NAMALWA (cell line): ENCODE measurements around the gene BYSL.

Experiments used
- DNase-seq: peaks from one replicate; pipeline ENCODE4 v3.0.0-alpha.2; 2015; ENCODE audit warnings: low spot score

Gene BYSL

DNA sequence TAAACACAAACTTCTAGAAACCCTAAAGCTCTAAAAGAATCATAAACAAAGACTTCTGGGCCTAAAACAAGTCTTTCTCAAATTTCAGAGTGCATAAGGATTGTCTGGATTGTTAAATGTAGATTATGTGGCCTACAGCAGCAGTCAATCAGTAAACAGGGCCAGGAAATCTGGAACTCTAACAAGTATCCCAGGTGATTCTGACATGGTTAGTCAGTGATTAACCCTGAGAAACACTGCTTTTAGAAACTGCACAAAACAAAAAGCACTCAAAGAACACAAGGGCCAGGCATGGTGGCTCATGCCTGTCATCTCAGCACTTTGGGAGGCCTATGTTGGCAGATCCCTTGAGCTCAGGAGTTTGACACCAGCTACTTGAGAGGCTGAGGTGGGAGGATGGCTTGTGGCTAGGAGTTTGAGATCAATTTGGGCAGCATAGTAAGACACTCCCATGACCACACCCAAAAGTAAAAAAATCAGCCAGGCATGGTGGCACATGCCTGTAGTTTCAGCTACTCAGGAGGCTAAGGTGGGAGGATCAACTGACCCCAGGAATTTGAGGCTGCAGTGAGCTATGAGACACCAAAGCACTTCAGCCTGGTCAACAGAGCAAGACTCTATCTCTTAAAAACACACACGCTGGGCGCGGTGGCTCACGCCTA lies 6.3 kb upstream of the BYSL start:
- DNase-seq, result no peak

DNA sequence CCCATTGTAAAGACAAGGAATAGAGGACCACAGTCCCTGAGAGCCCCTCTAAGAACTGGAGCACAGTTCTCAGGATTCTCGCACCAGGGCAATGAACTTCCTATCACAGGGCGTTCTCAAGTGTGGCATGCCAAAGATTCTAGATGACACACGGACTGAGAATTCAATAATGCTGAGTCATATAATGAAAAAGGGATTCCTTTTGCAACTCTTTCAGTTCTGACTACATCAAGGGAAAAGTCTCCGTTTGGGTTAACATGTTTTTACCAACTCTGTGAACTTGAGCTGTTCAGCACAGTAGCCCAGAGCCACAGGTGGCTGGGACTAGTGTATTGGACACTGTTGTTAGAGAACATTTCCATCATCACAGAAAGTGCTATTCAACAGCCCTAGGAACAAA lies 3.8 kb upstream of the BYSL start:
- DNase-seq, result no peak

DNA sequence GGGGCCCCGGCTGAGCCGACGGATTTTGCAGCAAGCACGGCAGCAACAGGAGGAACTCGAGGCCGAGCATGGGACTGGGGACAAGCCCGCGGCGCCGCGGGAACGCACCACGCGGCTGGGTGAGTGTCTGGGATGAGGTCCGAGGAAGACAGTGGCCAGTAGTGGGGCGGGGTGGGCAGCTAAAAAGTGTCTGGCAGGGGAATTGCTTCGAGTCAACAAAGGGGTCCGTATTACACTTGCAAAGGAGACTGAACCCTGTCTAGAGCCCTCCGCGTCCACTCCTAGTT lies 356 bp downstream of the BYSL start:
- DNase-seq, result peak; percentile 33

DNA sequence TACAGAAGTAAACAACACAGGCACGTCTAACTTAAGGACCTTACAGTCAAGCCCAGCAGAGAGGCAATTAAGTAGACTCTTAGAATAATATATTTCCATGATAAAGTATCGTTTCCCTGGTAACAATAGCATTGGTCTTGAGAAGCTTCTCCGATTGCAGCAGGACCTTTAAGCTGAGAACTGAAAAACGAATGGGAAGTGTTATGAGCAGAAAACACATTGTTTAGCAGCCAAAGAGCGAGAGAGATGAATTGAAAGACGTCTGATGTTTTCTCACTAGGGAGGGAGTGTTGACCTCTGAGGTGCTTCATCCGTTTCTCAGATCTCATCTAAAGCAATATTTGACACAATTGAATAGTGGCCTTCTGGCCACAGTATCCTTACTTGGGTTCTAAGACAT lies 855 bp downstream of the BYSL start:
- DNase-seq, result peak; percentile 34

DNA sequence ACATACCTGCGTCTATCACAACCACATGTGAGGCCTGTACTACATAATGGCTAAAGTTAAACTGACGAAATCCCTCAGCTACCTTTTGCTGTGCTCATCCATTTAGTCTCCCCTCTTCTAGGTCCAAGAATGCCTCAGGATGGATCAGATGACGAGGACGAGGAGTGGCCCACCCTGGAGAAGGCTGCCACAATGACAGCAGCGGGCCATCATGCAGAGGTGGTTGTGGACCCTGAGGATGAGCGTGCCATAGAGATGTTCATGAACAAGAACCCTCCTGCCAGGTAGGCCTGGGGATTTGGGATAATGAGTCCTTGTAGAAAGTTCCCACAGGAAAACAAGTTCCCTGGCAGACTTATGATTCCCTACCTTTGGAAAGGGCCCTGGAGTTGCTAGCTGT lies 6.0 kb downstream of the BYSL start:
- DNase-seq, result no peak

DNA sequence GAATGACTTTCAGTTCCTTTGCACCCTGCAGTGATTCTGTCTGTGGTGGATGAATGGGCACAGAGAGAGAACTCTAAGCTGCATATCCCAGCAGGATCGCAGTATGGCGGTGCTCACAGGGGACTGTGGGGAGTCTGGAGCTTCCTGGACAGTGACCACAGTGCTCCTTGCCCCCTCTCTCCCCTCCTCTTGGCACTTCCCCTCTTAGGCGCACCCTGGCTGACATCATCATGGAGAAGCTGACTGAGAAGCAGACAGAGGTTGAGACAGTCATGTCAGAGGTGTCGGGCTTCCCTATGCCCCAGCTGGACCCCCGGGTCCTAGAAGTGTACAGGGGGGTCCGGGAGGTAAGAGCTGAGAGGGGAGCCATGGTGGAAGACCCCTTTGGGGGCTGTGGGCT lies 8.6 kb downstream of the BYSL start:
- no peak for DNase-seq

DNA sequence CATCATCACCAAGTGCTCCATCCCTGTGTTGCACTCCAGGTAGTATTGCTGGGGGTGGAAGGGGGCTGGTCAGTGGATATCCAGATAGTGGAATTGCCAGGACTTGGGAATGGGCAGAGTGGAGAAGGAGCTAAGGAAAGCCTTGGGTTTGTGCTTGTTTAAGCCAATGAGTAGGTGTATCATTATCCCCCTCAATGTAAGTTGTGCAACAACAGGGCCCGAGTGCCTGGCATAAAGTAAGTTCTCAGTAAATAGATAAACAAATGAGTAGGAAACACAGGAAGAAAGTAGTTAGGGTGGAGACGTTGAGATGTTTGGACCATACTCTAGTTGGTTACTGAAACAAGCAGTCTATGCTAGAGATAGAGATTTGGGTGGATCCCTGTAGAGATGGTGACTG lies 10.5 kb downstream of the BYSL start:
- peak; percentile 24 for DNase-seq

DNA sequence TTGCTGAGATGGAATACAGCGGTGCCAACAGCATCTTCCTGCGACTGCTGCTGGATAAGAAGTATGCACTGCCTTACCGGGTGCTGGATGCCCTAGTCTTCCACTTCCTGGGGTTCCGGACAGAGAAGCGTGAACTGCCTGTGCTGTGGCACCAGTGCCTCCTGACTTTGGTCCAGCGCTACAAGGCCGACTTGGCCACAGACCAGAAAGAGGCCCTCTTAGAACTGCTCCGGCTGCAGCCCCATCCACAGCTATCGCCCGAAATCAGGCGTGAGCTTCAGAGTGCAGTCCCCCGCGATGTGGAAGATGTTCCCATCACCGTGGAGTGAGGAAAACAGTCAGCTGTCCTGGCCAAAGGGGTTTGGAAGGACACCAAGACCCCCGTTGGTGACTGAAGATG lies 11.1 kb downstream of the BYSL start:
- DNase-seq, result no peak

DNA sequence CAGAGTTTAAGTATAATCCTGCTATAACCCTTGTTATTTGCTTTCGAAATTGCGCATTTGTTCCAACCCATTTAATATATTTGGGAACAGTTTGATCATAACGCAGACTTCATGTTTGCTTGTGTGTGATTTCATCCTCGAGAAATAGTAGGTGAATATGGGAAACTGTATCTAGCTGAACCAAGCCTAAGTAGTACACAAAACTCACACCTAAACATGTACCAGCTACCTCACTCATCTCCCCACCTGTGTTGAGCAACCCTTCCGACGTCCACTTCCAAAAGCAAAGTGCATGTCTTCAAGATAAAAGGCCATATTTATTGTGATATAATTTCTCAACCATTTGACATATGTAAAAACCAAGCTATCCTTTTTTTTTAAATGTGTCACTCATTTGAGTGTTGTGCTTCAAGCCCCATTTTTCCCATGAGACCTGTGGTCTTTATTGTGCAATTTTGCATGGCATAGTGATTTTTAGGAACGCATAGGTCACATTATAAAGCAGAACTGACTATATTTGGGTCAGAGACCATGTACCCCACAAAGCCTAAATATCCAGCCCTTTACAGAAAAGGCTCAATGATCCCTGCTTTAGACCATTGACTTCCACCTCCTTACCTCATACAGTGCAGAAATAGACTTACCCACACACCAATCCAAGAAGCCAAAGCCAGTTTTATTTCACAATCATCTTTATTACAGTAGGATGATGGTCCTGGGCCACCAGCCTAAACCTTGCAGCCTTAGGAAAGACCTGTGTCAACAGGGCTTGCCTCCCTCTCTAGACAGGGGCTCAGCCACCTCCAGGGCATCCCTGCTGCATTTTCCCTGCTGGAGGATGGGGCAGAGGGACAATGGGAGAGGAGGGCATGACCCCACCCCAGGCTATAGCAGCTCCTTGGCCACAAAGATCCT lies 13.2 kb downstream of the BYSL start:
- DNase-seq, result peak; percentile 63

DNA sequence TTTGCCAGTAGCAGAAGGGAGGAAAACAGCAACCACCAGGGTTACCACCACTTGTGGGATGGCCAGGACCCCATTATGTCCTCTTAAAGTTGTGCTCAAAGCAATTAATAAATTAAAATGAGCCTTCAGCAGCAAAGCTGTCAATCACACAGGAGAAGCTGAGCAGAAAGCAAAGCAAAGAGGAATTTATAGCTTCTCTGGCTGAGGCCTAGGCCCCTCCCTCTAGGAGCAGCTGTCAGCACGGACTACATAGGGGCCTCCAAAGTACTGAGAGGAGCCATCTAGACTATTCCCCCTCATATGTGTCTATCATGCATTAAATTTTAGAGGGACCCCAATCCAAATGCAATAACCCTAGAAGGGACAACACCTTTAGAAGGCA lies 13.9 kb downstream of the BYSL start:
- peak; percentile 58 for DNase-seq

DNA sequence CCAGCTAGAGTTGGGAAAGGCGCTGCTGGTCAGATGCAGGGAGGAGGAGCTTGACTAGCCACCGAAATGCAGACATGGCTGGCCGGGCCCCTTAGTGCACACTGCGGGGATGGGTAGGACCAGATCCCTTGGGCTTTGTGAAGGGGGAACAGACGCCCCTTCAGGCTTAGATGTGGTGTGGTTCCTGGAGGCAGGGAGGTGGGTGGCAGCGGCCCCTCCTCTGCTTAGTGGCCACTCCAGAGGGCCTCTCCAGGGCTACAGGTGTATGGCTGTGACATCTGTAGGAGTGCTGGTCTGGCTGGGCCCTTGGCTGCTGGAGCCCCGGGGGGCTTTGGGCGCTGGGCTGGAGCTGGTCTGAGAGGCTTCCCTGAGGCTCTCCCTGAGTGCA lies 14.4 kb downstream of the BYSL start:
- no peak for DNase-seq

DNA sequence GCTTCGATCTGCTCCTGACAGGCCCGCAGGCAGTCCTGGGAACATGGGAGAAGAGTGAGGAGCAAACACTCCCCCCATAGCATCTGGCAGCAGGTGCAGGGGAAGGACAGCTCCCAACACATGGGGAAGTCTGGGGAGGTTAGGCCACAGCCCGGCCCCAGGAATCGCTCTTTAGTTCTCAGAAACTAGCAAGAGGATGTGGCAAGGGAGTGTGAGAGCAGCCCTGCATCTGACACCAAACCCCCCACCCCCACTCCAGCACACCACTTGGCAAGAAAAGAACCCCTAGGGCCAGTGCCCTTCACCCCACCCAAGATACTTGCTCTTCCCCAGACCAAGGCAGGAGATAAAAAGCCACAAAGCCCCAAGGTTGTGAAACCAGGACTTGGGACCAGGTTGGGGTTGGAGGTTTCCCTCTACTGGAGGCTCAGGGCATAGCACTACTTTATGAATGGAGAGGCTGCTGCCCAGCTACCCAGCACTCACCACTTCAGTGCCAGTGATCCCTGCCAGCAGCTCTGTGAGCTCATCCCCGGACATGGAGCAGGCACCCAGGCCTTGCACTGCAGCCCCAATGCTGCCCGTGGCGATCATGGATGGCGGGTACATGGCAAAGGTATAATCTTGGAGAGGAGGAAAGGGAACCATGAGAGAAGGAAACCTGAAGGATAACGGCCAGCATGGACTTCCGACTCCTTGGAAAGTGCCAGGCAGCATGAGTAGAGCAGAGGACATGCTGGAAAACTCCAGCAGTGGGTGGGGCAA lies 15.0 kb downstream of the BYSL start:
- DNase-seq, result peak; percentile 89

DNA sequence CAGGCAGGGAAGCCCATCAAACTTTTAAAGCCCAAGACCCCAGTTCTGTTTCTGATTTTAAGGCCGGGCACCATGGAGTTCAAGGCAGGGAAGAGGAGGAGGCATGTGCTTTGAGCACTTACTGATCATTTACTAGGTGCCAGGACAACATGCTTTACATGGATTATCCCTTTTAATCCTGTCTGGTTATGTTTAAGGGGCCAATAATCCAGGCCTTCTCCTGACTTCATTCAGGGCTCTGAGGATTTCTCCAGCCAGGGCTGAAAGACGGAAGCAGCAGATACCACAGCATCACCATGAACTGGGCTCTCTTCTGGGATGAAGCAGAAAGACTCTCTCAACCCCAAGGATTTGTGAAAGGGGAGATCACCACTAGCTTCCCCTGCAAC lies 16.2 kb downstream of the BYSL start:
- no peak for DNase-seq

DNA sequence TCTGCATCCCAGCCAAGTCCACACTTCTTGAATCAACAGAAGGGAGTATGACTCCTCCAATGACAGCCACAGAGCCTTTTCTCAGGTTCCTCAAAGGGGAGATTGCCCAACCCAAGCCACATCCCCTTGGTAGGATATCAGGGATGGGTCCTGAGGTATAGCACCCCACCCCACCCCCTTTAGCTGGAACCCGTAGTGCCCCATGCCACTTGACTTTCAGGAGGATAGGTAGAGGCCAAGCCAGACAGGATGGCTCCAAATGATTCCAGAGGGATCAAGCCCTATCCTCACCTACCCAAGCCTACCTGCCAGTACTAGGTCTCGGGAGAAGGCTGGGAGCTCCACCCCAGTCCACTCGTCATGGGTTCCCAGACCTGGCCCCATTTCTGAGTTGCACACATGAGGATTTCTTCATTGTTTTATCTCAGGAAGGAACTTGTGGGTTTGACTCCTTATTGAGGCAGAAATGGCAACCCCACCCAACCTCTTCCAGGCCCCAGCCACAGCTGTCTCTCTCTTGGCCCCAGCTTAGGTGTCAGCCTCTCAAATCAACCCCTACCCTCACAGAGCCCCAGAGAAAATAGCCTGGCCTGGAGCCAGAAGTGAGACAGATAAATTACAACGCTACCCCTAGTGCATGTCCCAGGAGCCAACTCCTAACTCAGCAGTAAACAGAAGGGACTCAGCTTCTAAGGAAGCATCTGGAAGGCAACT lies 16.7 kb downstream of the BYSL start:
- DNase-seq, result peak; percentile 50

DNA sequence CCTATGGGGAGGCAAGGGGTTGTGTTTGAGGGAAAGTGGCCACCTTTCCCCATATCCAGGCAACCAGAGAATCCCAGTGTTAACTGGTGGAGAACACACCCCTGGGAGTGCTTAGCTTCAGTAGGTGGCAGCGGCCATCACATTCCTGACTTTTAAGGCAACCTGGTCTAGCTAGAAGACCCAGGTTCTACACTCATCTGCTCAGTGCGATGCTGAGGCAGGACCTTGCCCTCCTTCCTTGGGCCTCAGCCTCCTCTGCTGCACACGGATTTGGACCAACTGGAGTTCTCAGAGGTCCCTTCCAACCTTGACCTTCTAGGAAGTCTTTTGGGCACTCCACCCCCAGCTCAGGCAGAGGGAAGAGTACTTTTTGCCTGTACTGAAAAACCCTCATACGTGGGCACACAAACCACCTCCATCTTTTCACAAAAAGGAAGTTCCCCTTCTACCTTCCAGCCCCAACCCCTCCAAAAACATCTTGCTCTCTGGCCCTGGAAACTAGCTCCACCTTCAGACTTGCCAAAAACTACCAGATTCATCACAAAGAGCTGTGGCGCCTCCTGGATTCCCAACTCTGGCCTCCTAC lies 17.4 kb downstream of the BYSL start:
- DNase-seq, result peak; percentile 26

DNA sequence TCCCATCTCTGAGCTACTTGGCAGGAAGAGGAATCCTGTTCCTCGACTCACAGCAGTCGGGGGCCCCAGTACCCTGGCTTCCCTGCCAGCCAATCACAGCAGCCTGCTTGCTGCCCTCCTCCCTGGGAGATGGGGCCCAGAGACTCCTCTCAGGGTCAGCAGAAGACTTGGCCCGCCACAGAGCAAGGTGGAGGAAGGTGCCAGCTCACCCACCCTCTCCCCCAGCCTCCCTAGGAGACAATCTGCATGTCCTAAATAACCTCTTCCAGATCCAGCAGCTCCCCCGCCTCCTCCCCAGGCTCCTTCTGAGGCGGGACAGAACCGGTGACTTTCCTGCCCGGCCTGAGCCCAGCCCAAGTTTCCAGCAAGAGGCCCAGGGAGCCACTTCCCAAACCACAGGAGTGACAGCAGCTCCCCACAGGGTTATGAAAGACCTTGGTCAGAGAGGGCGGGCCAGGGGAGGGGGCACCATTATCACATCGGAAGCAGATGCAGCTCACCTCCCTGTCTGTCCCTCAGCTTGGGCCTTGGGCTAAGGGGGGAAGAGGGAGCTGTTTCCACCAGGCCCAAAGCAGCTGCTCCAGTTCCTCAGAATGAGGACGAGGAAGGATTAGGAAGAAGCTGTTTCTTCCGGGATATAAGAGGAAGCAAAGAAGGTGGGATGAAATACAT lies 18.0 kb downstream of the BYSL start:
- peak; percentile 20 for DNase-seq

DNA sequence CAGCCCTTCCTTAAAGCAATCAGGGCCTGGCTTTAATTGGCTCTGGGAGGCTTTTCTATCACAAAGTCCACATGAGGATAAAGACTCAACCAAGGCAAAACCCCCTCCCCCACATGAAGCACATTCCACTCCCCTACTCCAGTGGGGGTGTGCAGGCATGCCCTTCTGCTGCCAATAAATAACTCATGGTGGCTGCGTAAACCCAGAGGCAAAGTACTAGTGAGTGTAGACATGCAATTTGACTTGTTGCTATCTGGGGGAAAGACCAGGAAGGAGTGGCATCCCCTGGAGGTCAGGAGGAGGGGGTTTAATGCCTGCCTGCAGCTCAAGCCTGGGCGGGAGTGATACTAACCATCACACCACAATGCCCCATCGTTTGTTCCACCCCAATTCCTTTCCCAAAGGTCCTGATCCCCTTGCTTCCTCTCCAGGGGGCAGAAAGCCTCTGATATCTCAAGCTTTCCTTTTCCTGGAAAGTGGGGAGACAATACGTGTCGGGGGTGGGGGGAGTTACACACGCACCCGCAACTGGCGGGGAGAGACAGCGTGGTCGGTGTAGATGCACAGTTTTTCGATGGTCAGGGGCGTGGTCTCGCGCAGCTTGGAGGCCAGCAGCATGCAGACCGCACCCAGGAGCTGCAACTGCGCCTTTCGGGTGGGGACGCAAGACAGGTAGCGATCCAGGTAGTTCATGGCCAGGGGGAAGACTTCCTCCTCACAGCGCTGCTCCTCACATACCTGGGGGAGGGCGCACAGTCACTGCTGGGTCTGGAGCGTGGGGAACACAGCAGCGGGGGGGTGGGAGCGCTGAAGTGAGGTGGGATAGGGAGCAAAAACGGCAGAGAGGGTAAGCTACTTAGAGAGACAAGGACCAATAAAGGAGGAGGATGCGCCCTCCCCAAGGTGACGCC lies 18.8 kb downstream of the BYSL start:
- DNase-seq, result peak; percentile 55

DNA sequence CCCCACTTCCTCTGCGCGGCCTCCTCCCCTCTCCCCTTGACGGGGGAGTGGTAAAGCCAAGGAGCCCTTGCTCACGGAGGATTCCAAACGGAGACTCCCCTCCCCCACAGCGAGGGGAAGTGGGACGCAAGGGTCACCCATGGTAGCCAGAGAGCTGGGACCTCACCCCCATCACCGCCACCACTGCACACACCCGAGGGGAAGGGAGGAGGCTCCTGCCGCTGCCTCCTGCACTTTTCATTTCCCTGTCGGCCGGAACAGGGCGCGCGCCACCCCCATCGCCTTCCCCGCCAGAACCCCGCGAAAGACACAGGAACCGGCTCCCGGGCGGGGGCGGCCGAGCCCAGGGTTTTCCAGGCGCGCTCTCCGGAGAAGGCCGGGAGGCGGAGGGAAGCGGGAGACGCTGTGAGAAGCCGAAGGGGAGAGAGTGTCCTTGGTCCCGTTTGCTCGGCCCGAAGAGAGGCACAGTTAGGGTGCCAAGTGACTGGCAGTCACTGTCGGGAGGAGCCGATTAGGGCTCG lies 19.5 kb downstream of the BYSL start:
- peak; percentile 54 for DNase-seq

DNA sequence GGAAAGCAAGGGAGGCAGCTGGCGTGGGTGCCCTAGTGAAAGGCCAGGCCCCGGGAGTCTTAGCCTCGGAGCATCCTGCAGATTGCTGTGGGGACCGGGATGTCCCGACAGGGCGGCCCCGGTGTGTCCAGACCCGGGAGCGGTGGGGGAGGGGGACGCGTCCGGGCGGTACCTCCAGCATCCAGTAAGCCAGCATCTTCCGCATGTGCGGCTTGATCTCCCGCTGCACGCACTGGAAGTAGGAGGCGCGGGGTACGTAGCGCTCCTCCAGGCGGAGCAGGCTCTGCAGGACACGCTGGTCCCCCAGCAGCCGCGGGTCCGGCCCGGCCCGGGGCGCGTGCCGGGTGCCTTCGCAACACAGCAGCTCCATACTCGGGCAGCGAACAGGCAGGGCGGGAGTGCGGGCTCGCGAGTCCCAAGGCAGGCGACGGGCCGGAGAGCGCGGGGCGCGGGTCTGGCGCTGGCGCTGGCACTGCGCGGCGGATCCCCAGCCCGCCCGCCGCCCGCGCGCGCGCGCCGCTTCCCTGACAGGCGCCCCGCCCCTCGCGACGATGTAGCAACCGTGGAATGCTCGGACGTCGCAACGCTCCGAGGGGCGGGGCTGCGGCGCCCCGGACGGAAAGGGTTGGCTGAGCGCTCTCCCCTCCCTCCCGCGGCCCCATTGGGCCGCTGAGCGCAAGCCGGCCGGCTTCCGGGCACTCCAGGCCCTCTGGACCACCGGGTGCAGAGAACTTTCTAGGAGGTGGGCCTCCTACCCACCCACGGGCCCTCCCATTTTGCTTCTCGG lies 20.2 kb downstream of the BYSL start, which contains the start of gene CCND3:
Gene CCND3 (minus strand): TSS at position 529 of the 787 bp plus-strand sequence. CDS start 159 bp downstream, at position 370.
- peak; percentile 92 for DNase-seq
